HepG2 (cell line): ENCODE results near the gene FANCD2OS. TPM values are rescaled to one million over a fixed set of nuclear protein-coding genes. Genes with fewer than 3 reads are reported as not detected.
A peak's percentile ranks its signal among the peaks of the same experiment; 100 is the strongest.

Source experiments
- ATAC-seq: fragments of 200-7000 bp; cut with Tn5 transposase; 3 replicates; pipeline ENCODE4 v1.9.1; 2020; ENCODE audit warnings: mild to moderate bottlenecking, moderate library complexity
- BruUV-seq: library from RNA; stranded (reverse); fragments of 400-500 nt; replicated peaks from 2 replicates; lab custom pipeline; 2021; lab: Mats Ljungman, UMichigan
- CTCF ChIA-PET: fragments of 300-600 bp; formaldehyde crosslinking; extraction: SDS; loops from one replicate; lab custom pipeline; 2021; ENCODE audit warnings: low total read pairs, inconsistent platforms, low intra/inter-chr PET ratio; lab: Yijun Ruan, JAX
- POLR2A ChIA-PET: fragments of 350-600 bp; sonication (Branson Sonifier 250); formaldehyde crosslinking; loops from one replicate; lab custom pipeline; 2020; ENCODE audit warnings: antibody characterized with exemption, inconsistent platforms; lab: Yijun Ruan, JAX
- DNase-seq: peaks from one replicate; pipeline ENCODE4 v3.0.0-alpha.2; 2015; ENCODE audit warnings: low spot score
- FAIRE-seq: peaks from 3 replicates; lab custom pipeline; 2011; peaks lifted over from hg19 to GRCh38; lab: Jason Lieb, UNC
- H2AFZ ChIP-seq: one replicate; pipeline ENCODE4 v1.6.1; 2011; ENCODE audit warnings: low read length, inconsistent platforms
- H3K27ac ChIP-seq: fragments of 300-600 bp; 3 replicates; pipeline ENCODE4 v1.8.0; 2011; ENCODE audit warnings: mixed run types, mild to moderate bottlenecking, mixed read lengths, low read length, inconsistent platforms; ENCODE audit not compliant: insufficient read depth; ENCODE audit errors: extremely low read length
- H3K27me3 ChIP-seq, 2 experiments: fragments of 200-600 bp in 1 of 2; 2 replicates in 1 of 2; 3 replicates in 1 of 2; pipeline versions ENCODE4 v1.6.0 to v1.8.0; 2011; ENCODE audit warnings: low read length in 2 of 2, mild to moderate bottlenecking in 2 of 2, moderate library complexity in 2 of 2, inconsistent platforms in 1 of 2; ENCODE audit not compliant: insufficient read depth in 2 of 2, control insufficient read depth in 1 of 2
- H3K36me3 ChIP-seq, 2 experiments: fragments of 200-600 bp in 1 of 2; replicated peaks in 1 of 2; 2 replicates in 1 of 2; 3 replicates in 1 of 2; pipeline versions ENCODE4 v1.5.1 to v1.8.0; 2011; ENCODE audit warnings: low read length in 2 of 2, inconsistent platforms in 1 of 2; ENCODE audit not compliant: insufficient read depth in 2 of 2, control insufficient read depth in 1 of 2
- H3K4me1 ChIP-seq: 2 replicates; pipeline ENCODE4 v1.5.1; 2012; ENCODE audit warnings: low read length, inconsistent platforms; ENCODE audit not compliant: insufficient read depth
- H3K4me2 ChIP-seq: 2 replicates; pipeline ENCODE4 v1.6.0; 2011; ENCODE audit warnings: low read depth, low read length, inconsistent platforms
- H3K4me3 ChIP-seq, 3 experiments: fragments of 200-600 bp in 1 of 3; sonication (generic), shearing (Covaris generic) in 1 of 3; replicated peaks in 1 of 3; 2 replicates each; pipeline ENCODE4 v1.5.1; 2011 to 2016; ENCODE audit warnings: low read length in 3 of 3, inconsistent platforms in 2 of 3, low read depth in 2 of 3, mild to moderate bottlenecking in 2 of 3, control low read depth in 1 of 3, mixed read lengths in 1 of 3; ENCODE audit not compliant: insufficient read depth in 1 of 3
- H3K79me2 ChIP-seq: one replicate; pipeline ENCODE4 v1.6.1; 2011; ENCODE audit warnings: low read length, inconsistent platforms; ENCODE audit not compliant: insufficient read depth
- H3K9ac ChIP-seq: 2 replicates; pipeline ENCODE4 v1.6.0; 2011; ENCODE audit warnings: mild to moderate bottlenecking, low read depth, low read length, inconsistent platforms; ENCODE audit not compliant: insufficient read depth
- H3K9me3 ChIP-seq: 2 replicates; pipeline ENCODE4 v1.5.1; 2012; ENCODE audit warnings: mild to moderate bottlenecking, low read length
- H4K20me1 ChIP-seq: 2 replicates; pipeline ENCODE4 v1.6.0; 2011; ENCODE audit warnings: inconsistent platforms, mild to moderate bottlenecking, low read length, moderate library complexity; ENCODE audit not compliant: insufficient read depth
- DDIT3 ChIP-seq: sonication (generic); formaldehyde crosslinking; IDR thresholded peaks from 2 replicates; pipeline ENCODE4 v1.4.0; 2020; ENCODE audit warnings: mild to moderate bottlenecking, missing genetic modification reagents
- JUND ChIP-seq: sonication (generic); formaldehyde crosslinking; IDR thresholded peaks from 2 replicates; pipeline ENCODE4 v1.8.0; 2022; ENCODE audit warnings: mild to moderate bottlenecking, missing genetic modification reagents
- MXI1 ChIP-seq: IDR thresholded peaks from 3 replicates; pipeline ENCODE4 v1.6.1; 2012; ENCODE audit warnings: low read depth, low read length, inconsistent platforms, borderline replicate concordance
- MYNN ChIP-seq: sonication (generic); formaldehyde crosslinking; IDR thresholded peaks from 2 replicates; pipeline ENCODE4 v1.4.0; 2020; ENCODE audit warnings: mild to moderate bottlenecking, low read depth, missing genetic modification reagents
- SRF ChIP-seq: IDR thresholded peaks from 2 replicates; pipeline ENCODE4 v1.6.1; 2011; ENCODE audit warnings: mild to moderate bottlenecking, low read depth, low read length, moderate library complexity
- WIZ ChIP-seq: sonication (generic); formaldehyde crosslinking; IDR thresholded peaks from 2 replicates; pipeline ENCODE4 v1.5.1; 2020; ENCODE audit warnings: mild to moderate bottlenecking, missing genetic modification reagents
- ZNF331 ChIP-seq: sonication (generic); formaldehyde crosslinking; IDR thresholded peaks from 2 replicates; pipeline ENCODE4 v1.4.0; 2020; ENCODE audit warnings: missing genetic modification reagents
- ZNF503 ChIP-seq: sonication (generic); formaldehyde crosslinking; IDR thresholded peaks from 2 replicates; pipeline ENCODE4 v1.4.0; 2020; ENCODE audit warnings: missing genetic modification reagents
- WGBS: methylation state at CpG from one replicate; pipeline ENCODE4 v1.1.6; 2017; ENCODE audit warnings: low lambda C conversion rate; 5-methylcytosine and 5-hydroxymethylcytosine counted together
- in situ Hi-C: cut with HindIII; loops from 2 replicates; pipeline ENCODE4 v1.10.0; 2017; ENCODE audit warnings: low pct_unique_long_range_greater_than_20kb; ENCODE audit not compliant: extremely low pct_ligation_motif_present
- intact Hi-C: fragments of 100-400 bp; cut with micrococcal nuclease; formaldehyde crosslinking; loops from one replicate; pipeline ENCODE4 v1.10.0; 2022; ENCODE audit not compliant: unreplicated experiment
- polyA plus RNA-seq, 8 experiments: library from polyadenylated mRNA; depleted of rRNA in 3 of 8; stranded (reverse) in 7 of 8; unstranded in 1 of 8; fragments of >200 nt; fragmentation: Illumina TruSeq in 4 of 8; extraction: Trizol in 4 of 8; gene quantifications; 2 replicates each; pipeline versions ENCODE4 v1.2.1 to v1.2.3, GENCODE V29; 2011 to 2016; ENCODE audit warnings: low read depth in 4 of 8, missing spikeins in 1 of 8, mixed read lengths in 1 of 8; ENCODE audit not compliant: insufficient read depth in 1 of 8
- total RNA-seq, 5 experiments: library from RNA; depleted of rRNA; stranded (reverse); fragments of >200 nt; fragmentation: Illumina TruSeq; extraction: Trizol; gene quantifications; 2 replicates each; pipeline ENCODE4 v1.2.3, GENCODE V29; 2016; ENCODE audit warnings: low read depth in 1 of 5

FANCD2OS gene
- total and polyA plus RNA-seq, 2 of the 13 experiments (the other 11 are each of a cell fraction or from before 2014, with no cell fraction given) = not detected

- peaks cover 5% of the 10 kb centered on the region; the same call in 1 of the 2 replicates for H4K20me1 ChIP-seq
- ChIA-PET POLR2A (interaction anchor here (1.3 kb wide), 2 partner anchors 10 to 87 kb away, joined by 4 read pairs; no protein-coding TSS in a partner anchor), CTCF (no interaction called here)
- WGBS = 81% methylated on average over 4 of the region's 4 CpGs
- no peaks in the 10 kb centered on the region for H3K9me3 ChIP-seq
- no peak overlapping the region for H3K27ac ChIP-seq
- H3K79me2 ChIP-seq = peaks cover 47% of the 10 kb centered on the region
- H2AFZ ChIP-seq = no peak overlapping the region
- in situ Hi-C loops (no loop called here), intact Hi-C loops (no loop called here)
- H3K4me3 ChIP-seq = peak overlapping the region; percentile 16 to 92 (median 76); a peak in 3 of 6 replicates
- no peaks in the 10 kb centered on the region; a peak in 1 of 5 replicates for H3K27me3 ChIP-seq
- no TSS peak for BruUV-seq
- peaks cover 0 to 10% of the 10 kb centered on the region in 2 experiments; a peak in 2 of 5 replicates for H3K36me3 ChIP-seq
- no peak for TF ChIP-seq JUND (CRISPR knock-in tag)
- TF ChIP-seq DDIT3 (CRISPR knock-in tag) = no peak
- no peak for TF ChIP-seq SRF
- no peak for TF ChIP-seq MXI1
- TF ChIP-seq MYNN (CRISPR knock-in tag) = no peak
- no peak for TF ChIP-seq WIZ
- no peak for TF ChIP-seq ZNF503 (CRISPR knock-in tag)
- no peak for TF ChIP-seq ZNF331 (CRISPR knock-in tag)
- no peak for ATAC-seq
- peak overlapping the region; percentile 81 for H3K9ac ChIP-seq
- FAIRE-seq = no peak
- peak overlapping the region; percentile 93 for H3K4me2 ChIP-seq
- H3K4me1 ChIP-seq = peaks cover 33% of the 10 kb centered on the region
- no peak for DNase-seq
Observed at GRCh38 chr3:10116928-10117327, 8.9 kb upstream of the FANCD2OS start.
